Dermis blood vessel endothelial cell (primary cell): ENCODE measurements around the gene CFAP299. TPM values are rescaled to one million over a fixed set of nuclear protein-coding genes. Genes with fewer than 3 reads are reported as not detected.
"Not testable (repeated sequence)": the region's sequence is repeated elsewhere in the genome, so short reads cannot be mapped to it uniquely, and the experiment has no call there.

Experiments
- DNase-seq: peaks from one replicate; pipeline ENCODE4 v3.0.0; 2010
- total RNA-seq: library from RNA; depleted of rRNA; stranded (reverse); fragments of >200 nt; gene quantifications from 2 replicates; pipeline ENCODE4 v1.2.3, GENCODE V29; 2014

The CFAP299 gene
- total RNA-seq, 1 donor from 2014 or later, result 0.34 TPM

- no peak for DNase-seq
Observed at GRCh38 chr4:80613470-80613869, 277.9 kb downstream of the CFAP299 start.

DNA sequence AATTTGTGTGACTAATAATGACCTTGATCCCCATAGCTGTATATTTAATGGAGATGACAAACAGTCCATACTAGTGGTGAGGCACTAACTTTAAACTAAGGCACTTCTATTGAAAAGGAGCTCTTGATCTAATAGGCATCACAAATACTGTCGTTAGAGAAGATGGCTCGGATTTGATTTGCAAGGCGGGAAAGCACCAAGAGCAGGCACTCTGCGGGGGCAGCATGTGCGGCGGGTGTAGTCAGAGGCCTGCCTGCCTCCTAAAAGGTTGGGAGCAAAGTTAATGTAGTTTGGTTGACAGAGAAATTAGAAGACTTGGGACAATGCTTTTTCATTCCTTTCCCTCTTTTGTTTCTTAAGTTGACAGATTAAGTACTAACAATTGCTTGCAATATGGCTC is 278.8 kb downstream of the CFAP299 start:
- DNase-seq, result no peak

- DNase-seq, result no peak
Observed at GRCh38 chr4:80615099-80615498, 279.6 kb downstream of the CFAP299 start.

DNA sequence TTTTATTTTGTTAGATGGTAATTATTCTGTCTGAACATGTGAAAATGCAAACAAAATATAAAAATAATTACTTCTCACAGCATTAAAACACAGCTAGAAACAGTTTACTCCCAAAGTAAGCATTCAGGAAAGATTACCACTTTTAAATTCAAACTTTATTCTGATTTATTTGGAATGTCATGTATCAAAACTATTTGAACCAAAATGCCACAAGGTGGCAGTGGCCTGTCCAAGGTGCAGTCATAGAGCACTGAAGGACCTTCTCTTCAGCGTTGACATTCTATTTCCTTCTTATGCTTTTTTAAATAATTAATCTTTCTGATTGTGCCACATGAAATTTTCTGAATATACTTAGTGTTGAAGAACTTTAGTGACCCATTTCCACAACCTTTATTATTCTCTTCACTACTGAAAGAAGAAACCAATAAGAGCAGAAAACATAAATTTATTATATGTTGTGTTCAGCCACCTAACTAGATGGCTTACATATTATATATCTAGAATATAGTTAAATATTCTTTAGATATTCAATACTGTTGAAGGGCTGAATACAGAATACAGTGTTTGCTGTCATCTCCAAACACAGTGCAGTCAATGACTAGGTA is 283.6 kb downstream of the CFAP299 start:
- DNase-seq, result no peak

DNA sequence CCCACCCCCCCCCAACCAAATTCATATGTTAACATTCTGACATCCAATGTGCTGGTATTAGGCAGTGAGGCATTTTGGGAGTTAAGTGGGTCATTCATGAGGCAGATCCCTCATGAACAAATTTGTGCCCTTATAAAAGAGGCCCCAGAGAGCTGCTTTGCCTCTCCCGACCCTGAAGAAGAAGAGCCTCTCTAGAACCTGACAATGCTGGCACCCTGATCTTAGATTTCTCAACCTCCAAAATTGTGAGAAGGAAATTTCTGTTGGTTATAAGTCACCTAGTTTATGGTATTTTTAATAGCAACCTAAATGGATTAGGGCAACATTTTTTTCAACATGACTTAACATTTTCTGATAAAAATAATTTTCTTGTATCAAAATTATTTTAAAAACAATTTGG is 296.3 kb downstream of the CFAP299 start:
- no peak for DNase-seq

DNA sequence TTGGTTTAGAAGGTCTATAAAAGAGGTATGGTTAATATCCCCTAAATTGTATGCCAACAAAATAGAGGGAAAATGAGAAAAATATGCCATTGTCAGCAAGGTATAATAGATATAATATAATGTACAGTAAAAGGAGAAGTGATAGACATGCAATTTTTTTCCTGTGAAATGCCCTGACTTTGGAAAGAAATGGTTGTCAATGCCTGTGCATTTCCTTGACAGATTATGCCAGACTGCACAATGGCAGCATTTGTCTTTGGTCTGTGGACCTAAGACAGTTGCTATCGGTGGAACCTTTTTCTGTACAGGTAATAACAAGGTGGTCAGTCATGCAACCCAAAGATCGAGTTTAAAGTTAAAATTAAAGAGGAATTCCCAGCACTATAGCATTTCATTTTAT is 301.7 kb downstream of the CFAP299 start:
- no peak for DNase-seq

GRCh38 chr4:80646061-80646460 is 310.5 kb downstream of the CFAP299 start:
- DNase-seq, result no peak

DNA sequence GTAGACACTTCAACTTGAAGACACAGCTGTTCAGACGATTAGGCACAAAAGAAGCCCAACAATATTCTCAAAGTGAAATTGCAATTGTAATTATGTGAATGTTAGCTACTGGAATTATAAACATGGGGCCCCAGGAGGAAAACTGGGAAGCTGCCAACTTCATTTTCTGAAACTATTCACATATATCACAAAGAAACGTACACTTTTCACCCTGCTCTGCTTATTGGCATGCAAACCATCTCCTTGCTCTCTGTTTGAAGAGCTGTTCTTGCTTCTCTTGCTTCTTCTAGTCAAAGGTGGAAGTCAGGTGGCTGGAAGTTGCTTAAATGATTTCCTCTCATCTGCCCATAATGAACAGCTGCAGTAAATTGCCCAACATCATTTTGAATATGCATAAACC is 320.1 kb downstream of the CFAP299 start:
- DNase-seq, result no peak

DNA sequence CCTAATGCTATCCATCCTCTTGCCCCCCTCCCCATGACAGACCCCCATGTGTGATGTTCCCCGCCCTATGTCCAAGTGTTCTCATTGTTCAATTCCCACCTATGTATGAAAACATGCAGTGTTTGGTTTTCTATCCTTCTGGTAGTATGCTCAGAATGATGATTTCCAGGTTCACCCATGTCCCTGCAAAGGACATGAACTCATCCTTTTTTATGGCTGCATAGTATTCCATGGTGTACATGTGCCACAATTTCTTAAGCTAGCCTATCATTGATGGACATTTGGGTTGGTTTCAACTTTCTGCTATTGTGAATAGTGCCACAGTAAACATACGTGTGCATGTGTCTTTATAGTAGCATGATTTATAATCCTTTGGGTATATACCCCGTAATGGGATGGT is 334.6 kb downstream of the CFAP299 start:
- not testable (repeated sequence) for DNase-seq

DNA sequence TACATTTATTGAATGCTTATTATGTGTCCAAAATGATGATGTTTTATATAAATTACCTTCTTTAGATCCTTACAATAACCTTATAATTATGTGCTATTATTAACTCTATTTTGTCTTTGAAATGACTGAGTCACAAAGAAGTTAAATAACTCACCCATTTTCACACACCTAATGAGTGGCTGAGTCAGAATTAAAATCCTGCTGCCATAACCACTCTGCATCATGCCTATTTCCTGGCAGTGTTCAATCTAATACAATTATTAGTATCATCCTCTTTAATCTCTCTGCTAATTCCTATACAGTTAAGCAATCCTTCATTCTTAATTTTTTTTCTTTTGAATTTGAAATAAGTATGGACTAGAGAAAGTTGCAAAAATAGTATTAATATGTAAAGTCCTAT is 342.9 kb downstream of the CFAP299 start:
- DNase-seq, result no peak

DNA sequence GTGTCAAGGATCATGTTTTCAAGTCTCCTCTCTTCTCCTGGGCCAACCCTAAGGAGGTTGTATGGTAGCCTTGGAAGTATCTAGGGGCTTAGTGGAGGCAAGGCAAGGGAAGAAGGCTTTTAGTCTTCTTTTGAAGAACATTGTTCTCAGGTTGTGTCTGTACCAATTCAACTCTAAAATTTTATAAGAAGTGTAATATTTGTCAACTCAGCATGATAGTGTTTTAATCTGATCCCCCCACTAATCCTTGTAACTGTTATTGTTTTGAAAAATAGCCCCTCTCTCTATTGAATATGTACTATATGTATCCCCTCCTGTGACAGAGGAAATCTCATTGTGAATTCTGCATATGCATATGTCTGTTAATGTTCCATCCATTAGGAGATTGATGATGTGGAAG is 345.4 kb downstream of the CFAP299 start:
- DNase-seq, result no peak

- DNase-seq, result no peak
Observed at GRCh38 chr4:80685214-80685613, 349.7 kb downstream of the CFAP299 start.

GRCh38 chr4:80687736-80688135 is 352.2 kb downstream of the CFAP299 start:
- not testable (repeated sequence) for DNase-seq

DNA sequence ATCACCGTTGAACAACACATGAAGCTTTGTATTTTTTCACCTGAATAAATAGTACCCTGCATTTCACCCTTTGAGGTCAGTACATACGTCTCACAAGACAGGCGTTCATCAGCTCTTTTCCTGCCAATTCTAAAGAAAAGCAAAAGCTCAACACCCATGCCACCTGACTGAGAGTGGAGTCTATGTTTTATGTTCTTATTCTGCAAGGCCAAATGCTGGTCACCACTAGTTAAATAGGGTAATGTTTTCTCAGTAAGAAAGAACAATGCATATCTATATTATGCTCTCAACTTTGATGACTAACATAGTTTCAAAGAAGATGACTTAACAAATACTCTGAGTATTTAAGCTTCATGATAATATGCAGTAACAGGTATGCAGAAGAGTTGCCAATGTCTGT is 358.6 kb downstream of the CFAP299 start:
- DNase-seq, result no peak

- no peak for DNase-seq
Observed at GRCh38 chr4:80705311-80705710, 369.8 kb downstream of the CFAP299 start.

- DNase-seq, result no peak
Observed at GRCh38 chr4:80709082-80709869, 373.7 kb downstream of the CFAP299 start.

DNA sequence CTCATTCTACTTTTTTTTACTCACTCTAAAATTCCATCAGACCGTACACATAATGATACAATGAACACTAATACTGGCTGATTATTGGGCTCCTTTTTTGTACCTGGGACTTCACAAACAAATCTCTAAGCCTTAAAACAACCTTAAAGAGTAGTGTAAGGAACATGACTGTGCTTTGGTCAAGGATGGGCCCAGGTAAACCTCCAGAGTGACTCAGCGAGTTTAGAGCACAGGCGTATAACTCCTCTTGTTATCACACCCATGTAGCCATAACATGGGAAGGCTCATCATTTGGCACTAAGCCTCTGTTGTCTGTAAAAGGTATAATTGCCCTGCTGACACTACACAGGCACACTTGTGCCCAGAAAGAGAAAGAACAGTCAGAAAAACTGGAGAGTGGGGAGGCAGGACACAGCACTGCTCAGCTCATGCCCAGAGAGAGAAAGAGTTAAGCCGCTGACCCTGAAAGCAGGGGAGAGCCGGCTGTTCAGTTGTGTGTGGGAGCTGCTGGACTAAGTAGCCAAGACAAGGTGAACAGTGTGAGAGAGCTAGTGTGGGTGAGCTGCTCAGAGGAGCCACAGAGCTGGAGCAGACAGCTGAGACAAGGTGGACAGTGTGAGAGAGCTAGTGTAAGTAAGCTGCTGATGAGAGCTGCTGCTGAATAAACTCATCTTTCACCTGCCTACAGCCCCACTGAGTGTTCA is 375.4 kb downstream of the CFAP299 start:
- DNase-seq, result no peak

DNA sequence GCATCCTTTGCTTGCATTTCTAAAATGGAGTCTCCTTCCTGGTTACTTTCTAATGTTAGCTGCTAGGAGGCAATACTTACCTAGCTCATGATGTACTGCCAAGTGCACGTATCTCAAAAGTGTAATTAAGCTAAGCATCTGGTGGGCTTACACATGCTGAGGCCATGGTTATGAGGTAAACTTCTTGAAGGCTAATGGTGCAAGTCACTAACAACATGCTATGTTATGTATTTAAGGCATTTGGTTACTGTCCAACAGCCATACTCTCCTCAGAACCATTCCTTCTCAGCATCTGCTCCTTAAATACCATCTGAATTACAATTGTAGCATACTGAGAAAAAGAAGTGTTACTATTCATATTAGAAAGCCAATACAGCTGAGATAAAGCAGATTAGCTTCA is 376.4 kb downstream of the CFAP299 start:
- no peak for DNase-seq

- DNase-seq, result no peak
Observed at GRCh38 chr4:80713409-80713808, 377.9 kb downstream of the CFAP299 start.

DNA sequence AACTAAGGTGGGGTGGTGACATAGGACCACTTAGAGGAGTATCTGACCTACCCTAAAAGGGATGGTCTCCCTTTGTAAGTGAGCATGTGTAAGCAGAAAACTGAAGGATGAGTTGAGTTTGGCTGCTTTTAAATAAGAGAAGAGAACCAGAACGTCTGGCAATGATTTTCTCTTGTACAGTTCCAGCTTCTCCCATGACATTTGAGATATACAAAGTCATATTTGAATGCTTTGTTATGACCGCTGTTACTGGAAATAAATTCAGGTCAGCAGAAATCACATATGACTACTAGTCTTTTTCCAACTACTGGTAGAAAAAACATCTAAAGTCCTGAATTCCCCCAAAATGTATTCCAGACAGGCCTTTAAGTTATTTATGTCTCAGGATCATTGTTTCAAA is 381.7 kb downstream of the CFAP299 start:
- no peak for DNase-seq

GRCh38 chr4:80726471-80726870 is 390.9 kb downstream of the CFAP299 start:
- no peak for DNase-seq

DNA sequence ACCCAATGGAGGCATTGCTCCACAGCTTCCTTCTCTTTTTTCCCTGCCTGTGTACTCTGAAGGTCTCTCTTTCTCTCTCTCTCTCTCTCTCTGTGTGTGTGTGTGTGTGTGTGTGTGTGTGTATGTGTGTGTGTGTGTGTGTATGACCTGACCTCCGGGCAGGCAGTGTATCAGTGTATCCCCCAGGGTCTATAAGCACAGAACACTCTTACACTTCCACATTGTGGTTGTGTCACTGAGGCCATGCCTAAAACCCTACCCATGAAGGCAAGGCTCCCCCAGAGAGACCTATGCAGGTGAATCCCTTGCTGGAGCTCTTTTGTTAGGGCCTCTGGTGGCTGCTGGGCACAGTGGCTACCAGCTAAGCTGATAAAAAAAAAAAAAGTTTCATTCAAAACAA is 394.6 kb downstream of the CFAP299 start:
- DNase-seq, result no peak

- DNase-seq, result no peak
Observed at GRCh38 chr4:80731436-80731835, 395.9 kb downstream of the CFAP299 start.

GRCh38 chr4:80732010-80732409 is 396.5 kb downstream of the CFAP299 start:
- DNase-seq, result no peak
